SH-SY5Y (cell line): Measurements from ENCODE around the gene BCDIN3D.

ENCODE experiments used
- GATA2 ChIP-seq: IDR thresholded peaks from 2 replicates; pipeline ENCODE4 v1.6.1; 2011; ENCODE audit warnings: mild to moderate bottlenecking, low read depth, low read length
- GATA3 ChIP-seq: IDR thresholded peaks from 2 replicates; pipeline ENCODE4 v1.6.1; 2011; ENCODE audit warnings: low read depth, mild to moderate bottlenecking, low read length, moderate library complexity

DNA sequence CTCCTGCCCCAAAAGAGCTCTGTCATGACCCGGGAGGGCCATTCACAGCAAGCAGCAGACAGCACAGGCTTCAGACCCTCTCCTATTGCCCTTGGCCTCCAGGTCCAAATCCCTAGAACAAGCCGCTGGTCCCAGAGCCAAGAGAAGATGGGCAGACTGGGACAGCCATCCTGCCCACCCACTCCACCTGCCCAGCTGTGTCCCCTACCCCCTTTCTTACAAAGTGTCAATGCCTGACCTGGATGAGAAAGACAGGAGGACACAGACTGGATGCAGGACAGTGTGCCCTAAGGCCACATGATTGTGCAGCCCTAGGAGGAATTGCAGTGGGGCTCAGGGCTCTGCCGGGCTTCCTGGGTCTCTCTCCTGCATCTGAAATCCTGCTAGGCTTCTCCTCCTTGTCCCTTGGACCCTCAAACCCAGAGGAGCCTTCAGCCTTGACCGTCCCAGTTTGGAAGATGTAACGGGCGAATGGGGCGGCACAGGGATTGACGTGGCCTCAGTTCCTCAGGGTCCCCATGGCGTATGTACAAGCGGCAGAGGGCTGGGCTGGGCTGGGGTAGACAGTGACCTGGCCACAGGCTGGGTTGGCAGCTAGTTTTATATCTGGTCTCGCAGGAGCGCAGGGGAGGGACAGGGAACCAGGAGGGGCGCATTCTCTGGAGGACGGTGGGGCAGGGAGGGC, 27.1 kb upstream of the BCDIN3D start:
- TF ChIP-seq GATA2 (no peak), GATA3 (no peak)
